ENCODE data around the gene CTSZ. TPM values are rescaled to one million over a fixed set of nuclear protein-coding genes. Genes with fewer than 3 reads are reported as not detected.

Gene CTSZ
- total RNA-seq, 1 experiment from 2014 or later, result 37.6 TPM

- H4K5ac ChIP-seq (ENCODE audit: insufficient read length, low read depth, low read length), result no peak overlapping the region
- no peak overlapping the region for H2BK20ac ChIP-seq (ENCODE audit: low read depth, low read length, poor library complexity, severe bottlenecking)
- H2AFZ ChIP-seq (ENCODE audit: low read length), result no peak overlapping the region
- no peak overlapping the region for H3K56ac ChIP-seq (ENCODE audit: insufficient read length, low read depth, low read length)
- no peaks in the 10 kb centered on the region for H3K79me1 ChIP-seq (ENCODE audit: insufficient read depth, low read depth, low read length, poor library complexity, severe bottlenecking)
- H3K27ac ChIP-seq (ENCODE audit: insufficient read length, low read depth, low read length), result no peak overlapping the region
- H3K9me3 ChIP-seq (ENCODE audit: control insufficient read depth, low read depth, low read length), result no peaks in the 10 kb centered on the region
- no peaks in the 10 kb centered on the region for H4K20me1 ChIP-seq (ENCODE audit: control insufficient read depth, insufficient read depth, insufficient read length)
- Mint-ChIP-seq H3K4me3 (peak overlapping the region in 1 of 2 experiments; percentile 46; a peak in 1 of 5 replicates), H3K27ac (no peak overlapping the region), H3K9me3 (no peaks in the 10 kb centered on the region), H3K36me3 (ENCODE audit: insufficient read depth in 1 of 3, low read depth in 3 of 3) (peaks cover 0 to 16% (median 14%) of the 10 kb centered on the region in 3 experiments; a peak in 4 of 7 replicates), H3K4me1 (peaks cover 13 to 14% of the 10 kb centered on the region in 2 experiments), H3K27me3 (ENCODE audit: low read depth) (peaks cover 23% of the 10 kb centered on the region)
- H3K27me3 ChIP-seq (ENCODE audit: insufficient read depth, low read length), result no peaks in the 10 kb centered on the region
- H3K4me1 ChIP-seq (ENCODE audit: insufficient read depth, low read length), result no peaks in the 10 kb centered on the region
- no peak overlapping the region for H4K91ac ChIP-seq (ENCODE audit: insufficient read length, low read depth, low read length)
- no peak overlapping the region for H2AK5ac ChIP-seq (ENCODE audit: insufficient read length, low read length)
- H3T11ph ChIP-seq (ENCODE audit: low read length), result no peak overlapping the region
- no peak overlapping the region for H2BK5ac ChIP-seq (ENCODE audit: insufficient read length, low read length)
- no CpG with 5 or more reads among the region's 17 CpGs for WGBS (ENCODE audit: extremely low coverage, insufficient read length, low lambda C conversion rate)
- no peak overlapping the region for H3K9ac ChIP-seq (ENCODE audit: extremely low read depth, insufficient read length, low read length)
- H2BK120ac ChIP-seq (ENCODE audit: low read depth, low read length, poor library complexity, severe bottlenecking), result no peak overlapping the region
- DNase-seq, result no peak
- H3K79me2 ChIP-seq (ENCODE audit: insufficient read depth, low read length), result no peaks in the 10 kb centered on the region
- H3K14ac ChIP-seq (ENCODE audit: insufficient read depth, low read length), result no peak overlapping the region; the same call in 1 of the 2 replicates
- no peak overlapping the region for H3K18ac ChIP-seq (ENCODE audit: insufficient read length, low read depth, low read length)
- H3K23ac ChIP-seq (ENCODE audit: insufficient read length, low read depth, low read length), result no peak overlapping the region
- no peak overlapping the region for H2BK15ac ChIP-seq (ENCODE audit: low read depth, low read length)
- H3K23me2 ChIP-seq (ENCODE audit: insufficient read length, low read depth, low read length, poor library complexity, severe bottlenecking), result peaks cover 3% of the 10 kb centered on the region
- no peak overlapping the region for H2BK12ac ChIP-seq (ENCODE audit: insufficient read length, low read depth, low read length)
- no peak overlapping the region for H4K8ac ChIP-seq (replicated peaks; ENCODE audit: insufficient read length, low read depth, low read length)
- H3K4me2 ChIP-seq (ENCODE audit: insufficient read depth, insufficient read length, low read length), result no peak overlapping the region
- TF ChIP-seq CTCF (conservative IDR thresholded peaks at IDR 0.05), result no peak
- no peak overlapping the region for H3K4ac ChIP-seq (ENCODE audit: low read depth, low read length)
These were observed 2.1 kb downstream of the CTSZ start for GRCh38 chr20:59004763-59005522.

All from H9 (cell line).